ENCODE results near the gene PYGB. TPM values are rescaled to one million over a fixed set of nuclear protein-coding genes. Genes with fewer than 3 reads are reported as not detected.
A peak's percentile ranks its signal among the peaks of the same experiment; 100 is the strongest.

PYGB gene
- total RNA-seq, 1 donor from 2014 or later, result 117 TPM

- no peaks in the 10 kb centered on the region for H3K9me3 ChIP-seq
- H3K4me1 ChIP-seq, result peaks cover 8% of the 10 kb centered on the region
- intact Hi-C loops (cut with DNase I), result no loop called here
- H3K27ac ChIP-seq, result peak overlapping the region; percentile 4
- no peaks in the 10 kb centered on the region for H3K27me3 ChIP-seq
- no peak for TF ChIP-seq CTCF (IDR thresholded peaks at IDR 0.05)
- TF ChIP-seq POLR2A (IDR thresholded peaks at IDR 0.05), result no peak
- no peak for TF ChIP-seq POLR2AphosphoS5 (IDR thresholded peaks at IDR 0.05; ENCODE audit: insufficient read depth in 1 of 2, low read depth in 1 of 2)
- DNase-seq (ENCODE audit: extremely low spot score in 2 of 2), result no peak
- peaks cover 0 to 48% of the 10 kb centered on the region in 2 donors for H3K36me3 ChIP-seq
- H3K4me3 ChIP-seq, result no peak overlapping the region
These were observed 43.7 kb downstream of the PYGB start for GRCh38 chr20:25291432-25292133.

- intact Hi-C loops (cut with DNase I), result no loop called here
- no peaks in the 10 kb centered on the region for H3K27me3 ChIP-seq
- H3K36me3 ChIP-seq, result peaks cover 0 to 42% of the 10 kb centered on the region in 2 donors
- no peak for DNase-seq (ENCODE audit: extremely low spot score in 2 of 2)
- H3K4me3 ChIP-seq, result no peak overlapping the region
- H3K4me1 ChIP-seq, result peaks cover 13% of the 10 kb centered on the region
- TF ChIP-seq POLR2AphosphoS5 (IDR thresholded peaks at IDR 0.05; ENCODE audit: insufficient read depth in 1 of 2, low read depth in 1 of 2) (no peak), CTCF (IDR thresholded peaks at IDR 0.05) (no peak), POLR2A (IDR thresholded peaks at IDR 0.05) (no peak)
- H3K9me3 ChIP-seq, result no peaks in the 10 kb centered on the region
- no peak overlapping the region for H3K27ac ChIP-seq
These were observed 44.4 kb downstream of the PYGB start for GRCh38 chr20:25292176-25292891.

- Histone ChIP-seq H3K27ac (no peak overlapping the region), H3K4me1 (peaks cover 13% of the 10 kb centered on the region)
- intact Hi-C loops (cut with DNase I), result no loop called here
These were observed 45.6 kb downstream of the PYGB start for GRCh38 chr20:25293507-25293906.

DNA sequence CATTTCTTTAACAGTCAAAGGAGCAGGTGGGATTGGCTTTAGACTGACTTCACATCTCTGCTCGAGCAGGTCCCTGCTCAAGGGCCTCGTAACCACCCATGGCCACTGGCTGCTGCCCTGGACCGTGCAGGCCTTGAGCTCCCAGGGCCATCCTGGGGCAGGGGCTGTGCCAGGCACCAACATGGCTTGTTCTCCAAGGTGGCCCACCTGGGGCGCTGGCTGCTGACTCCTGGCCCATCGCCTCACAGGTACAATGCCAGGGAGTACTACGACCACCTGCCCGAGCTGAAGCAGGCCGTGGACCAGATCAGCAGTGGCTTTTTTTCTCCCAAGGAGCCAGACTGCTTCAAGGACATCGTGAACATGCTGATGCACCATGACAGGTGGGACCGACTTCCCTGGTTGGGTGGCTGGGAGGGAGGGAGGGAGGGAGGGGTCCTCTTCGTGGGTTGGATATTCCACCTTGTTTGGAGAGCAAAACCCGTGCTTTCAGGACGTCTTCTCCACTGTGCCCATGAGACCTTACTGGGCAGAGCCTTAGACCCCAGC, 46.1 kb downstream of the PYGB start:
- Histone ChIP-seq H3K27me3 (no peaks in the 10 kb centered on the region), H3K9me3 (no peaks in the 10 kb centered on the region), H3K36me3 (peaks cover 0 to 32% of the 10 kb centered on the region in 2 donors), H3K4me1 (peaks cover 13% of the 10 kb centered on the region), H3K27ac (peak overlapping the region; percentile 27), H3K4me3 (no peak overlapping the region)
- DNase-seq (ENCODE audit: extremely low spot score in 2 of 2), result no peak
- intact Hi-C loops (cut with DNase I), result no loop called here
- no peak for TF ChIP-seq POLR2A (IDR thresholded peaks at IDR 0.05)
- TF ChIP-seq CTCF (IDR thresholded peaks at IDR 0.05), result no peak
- no peak for TF ChIP-seq POLR2AphosphoS5 (IDR thresholded peaks at IDR 0.05; ENCODE audit: insufficient read depth in 1 of 2, low read depth in 1 of 2)

More at GRCh38 chr20:25293507-25293906, 45.6 kb downstream of the PYGB start:
- DNase-seq (ENCODE audit: extremely low spot score in 2 of 2), result no peak
- H3K4me3 ChIP-seq, result no peak overlapping the region
- H3K36me3 ChIP-seq, result peaks cover 0 to 33% of the 10 kb centered on the region in 2 donors
- H3K27me3 ChIP-seq, result no peaks in the 10 kb centered on the region
- TF ChIP-seq CTCF (IDR thresholded peaks at IDR 0.05) (no peak), POLR2A (IDR thresholded peaks at IDR 0.05) (no peak), POLR2AphosphoS5 (IDR thresholded peaks at IDR 0.05; ENCODE audit: insufficient read depth in 1 of 2, low read depth in 1 of 2) (no peak)
- no peaks in the 10 kb centered on the region for H3K9me3 ChIP-seq
